GM12872 (cell line): ENCODE data around the gene EPB41L1.

Experiments used
- TF ChIP-seq, protein P1 (sequence below): IDR thresholded peaks from 3 replicates; pipeline ENCODE4 v1.5.1; 2011; ENCODE audit warnings: low read depth, mild to moderate bottlenecking, low read length, moderate library complexity; ENCODE audit not compliant: insufficient read depth

The EPB41L1 gene

DNA sequence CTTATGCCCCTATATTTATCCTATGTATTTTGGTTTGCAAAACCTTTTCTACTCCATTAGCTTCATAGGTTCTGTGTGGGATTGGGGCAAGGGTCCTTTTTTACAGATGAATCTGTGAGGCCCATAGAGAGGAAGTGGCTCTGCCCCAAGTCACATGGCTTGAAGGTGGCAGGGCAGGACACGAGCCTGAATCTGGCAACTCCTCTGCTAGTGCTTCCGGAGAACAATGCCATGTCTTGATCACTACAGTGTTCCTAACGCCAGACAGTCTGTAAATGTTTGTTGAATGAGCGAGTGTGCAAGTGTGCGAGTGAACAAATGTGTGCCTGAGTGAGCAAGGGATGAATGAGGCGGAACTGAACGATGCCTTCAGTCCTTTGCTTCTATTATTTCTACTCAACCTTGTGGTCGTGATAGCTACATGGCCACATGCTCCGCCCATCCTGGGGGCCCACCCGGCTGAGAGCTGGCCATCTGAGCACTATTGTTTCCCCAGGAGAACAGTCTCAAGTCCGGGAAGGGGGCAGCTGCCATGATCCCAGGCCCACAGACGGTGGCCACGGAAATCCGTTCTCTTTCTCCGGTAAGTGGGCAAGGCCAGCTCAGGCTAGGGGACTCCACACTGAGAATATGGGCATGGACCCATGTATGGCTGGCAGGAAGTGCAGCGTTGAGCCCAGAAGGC, 64.0 kb downstream of the EPB41L1 start:
- TF ChIP-seq, protein P1, sequence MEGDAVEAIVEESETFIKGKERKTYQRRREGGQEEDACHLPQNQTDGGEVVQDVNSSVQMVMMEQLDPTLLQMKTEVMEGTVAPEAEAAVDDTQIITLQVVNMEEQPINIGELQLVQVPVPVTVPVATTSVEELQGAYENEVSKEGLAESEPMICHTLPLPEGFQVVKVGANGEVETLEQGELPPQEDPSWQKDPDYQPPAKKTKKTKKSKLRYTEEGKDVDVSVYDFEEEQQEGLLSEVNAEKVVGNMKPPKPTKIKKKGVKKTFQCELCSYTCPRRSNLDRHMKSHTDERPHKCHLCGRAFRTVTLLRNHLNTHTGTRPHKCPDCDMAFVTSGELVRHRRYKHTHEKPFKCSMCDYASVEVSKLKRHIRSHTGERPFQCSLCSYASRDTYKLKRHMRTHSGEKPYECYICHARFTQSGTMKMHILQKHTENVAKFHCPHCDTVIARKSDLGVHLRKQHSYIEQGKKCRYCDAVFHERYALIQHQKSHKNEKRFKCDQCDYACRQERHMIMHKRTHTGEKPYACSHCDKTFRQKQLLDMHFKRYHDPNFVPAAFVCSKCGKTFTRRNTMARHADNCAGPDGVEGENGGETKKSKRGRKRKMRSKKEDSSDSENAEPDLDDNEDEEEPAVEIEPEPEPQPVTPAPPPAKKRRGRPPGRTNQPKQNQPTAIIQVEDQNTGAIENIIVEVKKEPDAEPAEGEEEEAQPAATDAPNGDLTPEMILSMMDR: no peak

DNA sequence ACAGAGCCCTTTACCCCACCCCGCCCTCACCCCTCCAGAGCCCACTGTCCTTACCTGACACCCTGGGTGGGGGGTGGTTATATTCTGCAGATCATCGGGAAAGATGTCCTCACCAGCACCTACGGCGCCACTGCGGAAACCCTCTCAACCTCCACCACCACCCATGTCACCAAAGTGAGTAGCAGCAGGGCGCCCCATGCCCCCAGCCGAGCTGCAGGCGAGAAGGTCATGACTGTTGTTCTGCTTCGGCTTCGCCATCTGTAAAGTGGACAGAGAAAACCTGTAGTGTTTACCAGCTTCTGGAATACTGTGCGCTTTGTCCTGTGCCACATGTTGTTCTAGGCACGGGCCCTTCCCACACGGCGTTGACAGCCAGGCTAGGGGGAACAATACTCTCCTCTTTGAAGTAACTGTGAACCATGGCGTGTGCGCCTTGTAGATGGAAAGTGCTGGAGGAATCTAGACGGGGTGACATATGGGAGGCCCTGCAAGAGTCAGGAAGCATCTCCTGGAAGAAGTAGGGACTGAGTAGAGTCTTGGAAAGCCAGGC, 65.2 kb downstream of the EPB41L1 start:
- TF ChIP-seq, protein P1: no peak

DNA sequence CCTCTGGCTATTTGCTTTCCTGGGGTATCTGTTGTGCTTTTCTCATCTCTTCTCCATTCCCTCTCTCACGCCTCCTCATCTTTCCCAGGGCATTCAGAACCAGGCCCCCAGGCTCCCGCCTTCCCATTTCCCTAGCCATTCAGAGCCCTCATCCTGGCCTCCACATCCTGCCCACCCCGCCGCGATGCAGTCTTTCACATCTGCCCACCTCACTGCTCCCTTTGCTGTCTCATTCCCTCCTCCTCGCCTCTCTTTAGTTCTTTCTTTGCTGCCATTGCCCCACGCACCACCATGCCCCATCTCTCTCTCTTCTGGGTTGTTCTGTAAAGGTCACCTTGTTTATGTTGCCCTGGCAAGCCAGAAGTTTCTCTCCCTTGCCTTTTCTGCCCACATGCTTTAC, 71.1 kb downstream of the EPB41L1 start:
- TF ChIP-seq, protein P1: no peak

DNA sequence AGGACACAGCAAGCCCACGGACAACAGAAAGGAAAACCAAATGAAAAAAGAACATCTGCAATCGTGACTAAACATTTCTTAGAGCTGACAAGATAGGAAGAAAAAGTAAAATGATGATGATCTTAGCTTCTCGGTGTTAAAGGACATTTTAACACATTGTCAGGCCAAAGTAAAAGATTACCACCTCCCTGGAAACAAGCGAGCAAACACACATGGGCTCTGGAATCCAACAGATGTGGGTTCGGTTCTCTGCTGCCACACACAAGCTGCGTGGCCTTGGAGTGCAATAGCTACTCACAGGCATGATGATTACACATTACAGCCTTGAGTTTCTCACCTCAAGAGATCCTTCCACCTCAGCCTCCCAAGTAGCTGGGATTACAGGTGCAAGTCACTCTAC, 74.2 kb downstream of the EPB41L1 start:
- TF ChIP-seq, protein P1: no peak

DNA sequence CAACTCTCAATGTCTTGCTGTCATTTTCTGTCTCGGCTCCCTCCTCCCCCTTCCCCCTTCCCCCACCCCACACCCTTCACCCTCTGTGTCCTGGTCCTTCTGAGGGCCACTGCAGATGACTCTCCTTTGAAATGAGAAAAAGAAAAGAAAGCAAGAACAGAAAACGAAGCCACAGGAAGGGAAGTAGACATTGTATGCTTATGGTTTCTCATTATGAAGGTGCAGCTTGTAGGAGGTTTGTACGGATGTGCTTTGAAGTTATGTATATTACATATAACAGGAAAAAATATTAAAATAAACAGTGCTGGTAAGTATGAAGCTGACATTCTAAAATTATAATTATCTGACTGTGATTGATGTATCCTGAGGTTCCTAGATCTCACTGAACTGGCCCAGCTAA, 75.5 kb downstream of the EPB41L1 start:
- TF ChIP-seq, protein P1: no peak

DNA sequence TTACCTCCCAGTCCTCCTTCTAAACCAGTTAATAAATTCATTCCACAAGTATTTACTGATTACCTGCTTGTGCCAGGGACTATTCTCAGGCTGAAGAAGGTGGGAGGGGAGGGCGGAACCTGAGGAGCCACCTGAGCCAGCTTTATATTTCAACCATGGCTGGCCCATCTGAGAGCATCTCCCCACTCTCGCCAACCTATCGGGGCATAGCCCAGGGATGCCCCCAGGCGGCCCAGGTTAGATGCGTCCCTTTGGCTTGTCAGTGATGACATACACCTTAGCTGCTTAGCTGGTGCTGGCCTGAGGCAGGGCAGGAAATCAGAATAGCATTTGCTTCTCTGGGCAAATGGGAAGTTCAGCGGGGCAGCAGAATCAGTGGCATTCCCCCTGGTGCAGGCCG, 76.8 kb downstream of the EPB41L1 start:
- TF ChIP-seq, protein P1: no peak

DNA sequence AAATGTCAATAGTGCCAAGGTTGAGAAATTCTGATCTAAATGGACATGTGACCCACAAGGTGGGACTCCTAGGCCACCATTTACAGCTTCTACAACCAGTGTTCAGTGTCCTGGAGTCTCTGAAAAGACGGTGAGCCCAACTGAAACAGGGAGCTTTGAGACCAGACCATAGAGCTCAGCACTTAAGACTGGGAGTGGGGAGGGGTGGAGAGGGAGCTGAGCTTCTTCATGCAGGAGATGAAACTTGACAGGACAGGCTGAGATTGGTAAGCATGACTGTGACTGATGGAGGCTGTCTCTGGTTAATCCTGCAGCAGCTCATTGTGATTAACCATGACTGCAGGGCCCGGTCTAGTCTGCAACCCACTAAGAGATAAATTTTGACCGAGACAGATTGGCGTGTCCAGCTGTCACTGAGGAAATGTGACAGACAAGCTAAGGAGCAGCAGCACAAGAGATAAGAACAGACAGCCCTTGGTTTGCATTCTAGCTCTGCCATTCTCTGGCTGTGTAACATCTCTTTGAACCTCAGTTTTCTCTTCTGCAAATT, 80.3 kb downstream of the EPB41L1 start:
- TF ChIP-seq, protein P1: no peak
